Testis (tissue), 3 donors: ENCODE measurements around the gene ARID2. TPM values are rescaled to one million over a fixed set of nuclear protein-coding genes. Genes with fewer than 3 reads are reported as not detected.

ENCODE experiments used
- DNase-seq: peaks from one replicate; pipeline ENCODE4 v3.0.0-alpha.2; 2019
- H3K27ac ChIP-seq, 2 donors: fragments of 200-600 bp; sonication (generic); one replicate each; pipeline ENCODE4 v1.5.1; 2019
- H3K27me3 ChIP-seq: fragments of 200-600 bp; sonication (generic); one replicate; pipeline ENCODE4 v1.5.1; 2019
- H3K36me3 ChIP-seq: fragments of 200-600 bp; sonication (generic); one replicate; pipeline ENCODE4 v1.5.1; 2017; ENCODE audit warnings: low read depth; ENCODE audit errors: missing control alignments
- H3K4me1 ChIP-seq: fragments of 200-600 bp; sonication (generic); one replicate; pipeline ENCODE4 v1.5.1; 2019
- H3K4me3 ChIP-seq, 2 donors: fragments of 200-600 bp; sonication (generic); one replicate each; pipeline ENCODE4 v1.5.1; 2017 to 2019
- H3K9me3 ChIP-seq: fragments of 200-600 bp; sonication (generic); one replicate; pipeline ENCODE4 v1.5.1; 2017
- POLR2A ChIP-seq: fragments of 450-650 bp; IDR thresholded peaks from one replicate; pipeline ENCODE4 v1.6.1; 2017; ENCODE audit warnings: antibody characterized with exemption, mild to moderate bottlenecking, moderate library complexity
- WGBS, 2 donors: methylation state at CpG; one replicate each; pipeline ENCODE4 v1.1.5; 2018; 5-methylcytosine and 5-hydroxymethylcytosine counted together
- intact Hi-C: fragments of 100-400 bp; cut with DNase I; formaldehyde crosslinking; loops from one replicate; pipeline ENCODE4 v1.15.1; 2023; ENCODE audit warnings: low total_unique reads
- polyA plus RNA-seq: library from polyadenylated mRNA; stranded (reverse); fragments of 350-450 nt; fragmentation: Illumina TruSeq; extraction: RNeasy Lipid Tissue Mini Kit (QIAGEN cat#74804); gene quantifications from one replicate; pipeline ENCODE4 v1.2.3, GENCODE V29; 2014; ENCODE audit warnings: low read depth, low replicate concordance; ENCODE audit not compliant: insufficient read depth
- total RNA-seq, 2 donors: library from RNA; depleted of rRNA; stranded (reverse); fragments of >200 nt; gene quantifications; one replicate each; pipeline ENCODE4 v1.2.3, GENCODE V29; 2016
- TF ChIP-seq, protein P1 (sequence below), 3 experiments: fragments of 450-650 bp in 2 of 3; fragments of 200-600 bp in 1 of 3; sonication (generic) in 1 of 3; IDR thresholded peaks; one replicate each; pipeline ENCODE4 v1.5.1; 2016 to 2019; ENCODE audit warnings: antibody characterized with exemption in 3 of 3, mild to moderate bottlenecking in 2 of 3, moderate library complexity in 1 of 3

The ARID2 gene
- total and polyA plus RNA-seq, 3 donors from 2014 or later, result 50.4 to 82.2 (median 72.4) TPM

- no peaks in the 10 kb centered on the region for H3K9me3 ChIP-seq
- no peaks in the 10 kb centered on the region for H3K36me3 ChIP-seq
- TF ChIP-seq, protein P1, sequence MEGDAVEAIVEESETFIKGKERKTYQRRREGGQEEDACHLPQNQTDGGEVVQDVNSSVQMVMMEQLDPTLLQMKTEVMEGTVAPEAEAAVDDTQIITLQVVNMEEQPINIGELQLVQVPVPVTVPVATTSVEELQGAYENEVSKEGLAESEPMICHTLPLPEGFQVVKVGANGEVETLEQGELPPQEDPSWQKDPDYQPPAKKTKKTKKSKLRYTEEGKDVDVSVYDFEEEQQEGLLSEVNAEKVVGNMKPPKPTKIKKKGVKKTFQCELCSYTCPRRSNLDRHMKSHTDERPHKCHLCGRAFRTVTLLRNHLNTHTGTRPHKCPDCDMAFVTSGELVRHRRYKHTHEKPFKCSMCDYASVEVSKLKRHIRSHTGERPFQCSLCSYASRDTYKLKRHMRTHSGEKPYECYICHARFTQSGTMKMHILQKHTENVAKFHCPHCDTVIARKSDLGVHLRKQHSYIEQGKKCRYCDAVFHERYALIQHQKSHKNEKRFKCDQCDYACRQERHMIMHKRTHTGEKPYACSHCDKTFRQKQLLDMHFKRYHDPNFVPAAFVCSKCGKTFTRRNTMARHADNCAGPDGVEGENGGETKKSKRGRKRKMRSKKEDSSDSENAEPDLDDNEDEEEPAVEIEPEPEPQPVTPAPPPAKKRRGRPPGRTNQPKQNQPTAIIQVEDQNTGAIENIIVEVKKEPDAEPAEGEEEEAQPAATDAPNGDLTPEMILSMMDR (IDR thresholded peaks at IDR 0.05), result no peak
- TF ChIP-seq POLR2A, result no peak
- no peaks in the 10 kb centered on the region for H3K4me1 ChIP-seq
- intact Hi-C loops, result no loop called here
- no peak overlapping the region for H3K27ac ChIP-seq
- no peaks in the 10 kb centered on the region for H3K27me3 ChIP-seq
- DNase-seq, result no peak
- H3K4me3 ChIP-seq, result no peak overlapping the region
- WGBS, 2 donors, result 90 to 96% methylated on average over 1 of the region's 1 CpG
These were observed 105.3 kb downstream of the ARID2 start for GRCh38 chr12:45834809-45835208.

GRCh38 chr12:45839917-45840316 lies 110.4 kb downstream of the ARID2 start:
- Histone ChIP-seq H3K4me1 (no peaks in the 10 kb centered on the region), H3K4me3 (no peak overlapping the region), H3K27me3 (no peaks in the 10 kb centered on the region), H3K27ac (no peak overlapping the region), H3K36me3 (no peaks in the 10 kb centered on the region), H3K9me3 (no peaks in the 10 kb centered on the region)
- no peak for DNase-seq
- WGBS, 2 donors, result 90 to 96% methylated on average over 1 of the region's 1 CpG
- TF ChIP-seq, protein P1 (IDR thresholded peaks at IDR 0.05), result no peak
- TF ChIP-seq POLR2A, result no peak
- intact Hi-C loops, result no loop called here

- H3K36me3 ChIP-seq, result no peaks in the 10 kb centered on the region
- DNase-seq, result no peak
- 91 to 95% methylated on average over 3 of the region's 3 CpGs for WGBS, 2 donors
- no peaks in the 10 kb centered on the region for H3K27me3 ChIP-seq
- H3K27ac ChIP-seq, result no peak overlapping the region
- no peaks in the 10 kb centered on the region for H3K9me3 ChIP-seq
- H3K4me1 ChIP-seq, result no peaks in the 10 kb centered on the region
- intact Hi-C loops, result no loop called here
- TF ChIP-seq, protein P1 (IDR thresholded peaks at IDR 0.05), result no peak
- TF ChIP-seq POLR2A, result no peak
- H3K4me3 ChIP-seq, result no peak overlapping the region
These were observed 119.8 kb downstream of the ARID2 start for GRCh38 chr12:45849289-45849688.

GRCh38 chr12:45850302-45850701 lies 120.8 kb downstream of the ARID2 start:
- H3K4me3 ChIP-seq, result no peak overlapping the region
- no peak for DNase-seq
- intact Hi-C loops, result no loop called here
- H3K27me3 ChIP-seq, result no peaks in the 10 kb centered on the region
- no peak for TF ChIP-seq POLR2A
- TF ChIP-seq, protein P1 (IDR thresholded peaks at IDR 0.05), result no peak
- no peak overlapping the region for H3K27ac ChIP-seq
- no peaks in the 10 kb centered on the region for H3K36me3 ChIP-seq
- no peaks in the 10 kb centered on the region for H3K9me3 ChIP-seq
- no peaks in the 10 kb centered on the region for H3K4me1 ChIP-seq

DNA sequence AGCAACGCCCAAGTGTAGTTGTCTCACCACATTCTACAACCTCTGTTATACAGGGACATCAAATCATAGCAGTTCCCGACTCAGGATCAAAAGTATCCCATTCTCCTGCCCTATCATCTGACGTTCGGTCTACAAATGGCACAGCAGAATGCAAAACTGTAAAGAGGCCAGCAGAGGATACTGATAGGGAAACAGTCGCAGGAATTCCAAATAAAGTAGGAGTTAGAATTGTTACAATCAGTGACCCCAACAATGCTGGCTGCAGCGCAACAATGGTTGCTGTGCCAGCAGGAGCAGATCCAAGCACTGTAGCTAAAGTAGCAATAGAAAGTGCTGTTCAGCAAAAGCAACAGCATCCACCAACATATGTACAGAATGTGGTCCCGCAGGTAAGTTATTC lies 123.0 kb downstream of the ARID2 start:
- Histone ChIP-seq H3K27ac (no peak overlapping the region), H3K36me3 (no peaks in the 10 kb centered on the region), H3K9me3 (no peaks in the 10 kb centered on the region), H3K4me3 (no peak overlapping the region), H3K27me3 (no peaks in the 10 kb centered on the region), H3K4me1 (no peaks in the 10 kb centered on the region)
- peak; percentile 85 for DNase-seq
- TF ChIP-seq, protein P1 (IDR thresholded peaks at IDR 0.05), result no peak
- TF ChIP-seq POLR2A, result no peak
- intact Hi-C loops, result no loop called here
- 46 to 49% methylated on average over 7 of the region's 7 CpGs for WGBS, 2 donors
